Stimulated activated CD8-positive, alpha-beta memory T cell treated with anti-CD3 and anti-CD28 coated beads, Interleukin-15, amount 100 ng/mL, for 48 hours (primary cell): ENCODE measurements around the gene DIS3L2.

Source experiments
- DNase-seq, 2 donors: peaks; one replicate each; pipeline ENCODE4 v3.0.0-alpha.2; 2020; ENCODE audit warnings: low read depth in 2 of 2

The DIS3L2 gene

DNA sequence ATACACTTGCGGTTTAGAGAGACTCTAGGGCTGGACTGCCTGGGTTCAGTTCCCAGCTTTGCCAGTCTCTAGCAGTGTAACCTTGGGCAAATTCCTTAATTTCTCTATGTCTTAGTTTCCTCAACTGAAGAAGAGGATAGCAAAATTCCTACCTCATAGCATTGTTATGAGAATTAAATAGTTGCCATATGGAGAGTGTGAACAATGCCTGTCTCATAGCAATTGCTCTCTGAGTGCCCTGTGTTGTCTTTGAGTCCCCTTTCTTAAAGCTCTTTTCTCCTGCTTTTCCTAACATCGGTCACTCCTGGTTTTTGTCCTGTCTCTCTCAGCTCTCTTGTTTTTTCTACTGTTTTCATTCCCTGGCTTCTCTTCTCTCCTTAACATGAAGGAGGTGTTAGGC lies 300.3 kb downstream of the DIS3L2 start:
- no peak for DNase-seq

DNA sequence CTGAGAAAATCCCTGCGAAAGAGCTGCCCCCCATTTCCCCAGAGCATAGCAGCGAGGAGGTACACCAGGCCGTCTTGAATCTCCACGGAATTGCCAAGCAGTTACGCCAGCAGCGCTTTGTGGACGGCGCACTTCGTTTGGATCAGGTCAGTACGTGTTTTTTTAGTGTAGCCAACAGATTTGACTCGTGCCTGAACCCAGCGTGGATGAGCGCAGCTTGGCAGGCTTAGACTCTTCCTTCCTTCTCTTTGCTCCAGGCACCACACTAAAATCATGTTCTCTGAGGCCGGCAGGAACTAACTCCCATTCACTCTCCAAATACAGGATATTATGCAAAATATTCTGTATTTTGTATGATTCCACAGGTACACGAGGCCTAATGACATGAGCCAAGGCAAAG lies 301.8 kb downstream of the DIS3L2 start:
- no peak for DNase-seq

DNA sequence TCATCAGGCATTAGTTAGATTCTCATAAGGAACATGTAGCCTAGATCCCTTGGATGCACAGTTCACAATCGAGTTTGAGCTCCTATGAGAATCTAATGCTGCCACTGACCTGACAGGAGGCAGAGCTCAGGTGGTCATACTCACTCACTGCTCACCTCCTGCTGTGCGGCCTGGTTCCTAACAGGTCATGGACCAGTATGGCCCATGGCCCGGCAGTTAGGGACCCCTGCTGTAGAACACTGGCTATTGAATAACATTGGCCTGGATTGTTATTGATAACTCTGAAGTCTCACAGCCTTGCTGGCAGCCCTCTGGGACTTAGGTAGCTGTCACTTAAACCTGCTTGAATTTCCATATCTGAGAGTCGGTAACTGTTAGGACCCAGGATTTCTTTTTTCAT lies 302.6 kb downstream of the DIS3L2 start:
- no peak for DNase-seq

DNA sequence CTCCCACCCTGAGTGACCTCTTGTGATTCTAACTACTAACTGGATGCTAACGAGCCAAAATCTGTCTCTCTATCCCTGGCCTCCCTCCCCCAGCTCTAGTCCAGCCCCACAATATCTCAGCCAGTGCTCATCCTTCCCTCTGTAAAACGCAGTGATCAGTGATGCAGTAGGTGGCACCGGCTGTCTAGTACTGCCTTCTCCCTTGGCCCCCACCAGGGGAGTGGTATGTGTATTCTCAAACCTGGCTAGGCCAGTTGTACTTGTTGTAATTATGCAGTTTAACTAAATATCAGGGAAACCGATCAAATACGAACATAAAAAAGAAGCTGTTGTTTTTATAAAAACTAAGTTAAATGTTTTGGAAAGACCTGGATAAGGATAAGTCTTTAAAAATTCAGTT lies 303.8 kb downstream of the DIS3L2 start:
- DNase-seq, result no peak

DNA sequence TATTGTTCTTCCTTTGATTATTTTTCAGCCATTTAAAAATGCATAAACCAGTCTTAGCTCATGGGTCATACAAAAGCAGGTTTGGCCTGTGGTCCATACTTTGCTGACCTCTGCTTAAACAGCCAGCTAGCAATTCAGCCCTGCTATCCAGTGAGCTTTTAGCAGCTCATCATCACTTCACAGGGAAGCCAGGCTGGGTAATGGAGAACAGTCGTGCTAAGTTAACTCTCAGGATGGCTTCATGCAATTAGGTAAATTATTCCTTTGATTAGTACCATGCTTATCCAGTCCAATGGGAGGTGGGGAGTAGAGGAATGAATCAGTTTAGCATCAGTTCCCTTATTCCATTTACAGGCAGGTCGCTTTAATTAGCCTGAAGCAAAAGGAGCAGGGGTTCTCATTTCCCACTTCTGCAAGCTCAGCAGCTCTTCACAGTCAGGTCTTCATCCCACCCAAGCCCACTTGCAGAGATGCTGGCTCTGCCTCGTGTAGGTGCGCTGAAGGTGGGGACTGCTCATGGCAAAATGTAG lies 307.2 kb downstream of the DIS3L2 start:
- DNase-seq, result no peak

DNA sequence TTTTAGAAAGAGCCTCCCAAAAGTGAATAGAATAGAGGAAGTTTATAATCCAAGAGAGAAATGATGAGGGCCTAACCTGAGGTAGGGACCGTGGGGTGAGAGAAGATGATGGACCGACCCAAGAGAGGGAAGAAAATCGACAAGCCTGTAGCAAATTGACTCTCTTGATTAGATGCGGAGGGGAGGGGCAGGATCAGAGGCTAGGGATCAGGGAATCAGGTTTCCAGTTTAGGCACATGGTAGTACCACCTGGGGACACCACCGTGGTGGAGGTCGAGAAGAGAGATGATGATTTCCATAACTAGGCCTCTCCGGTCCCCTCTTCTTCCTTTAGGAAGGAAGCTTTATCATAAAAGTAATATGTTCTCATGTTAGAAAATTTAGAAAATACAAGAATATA lies 308.4 kb downstream of the DIS3L2 start:
- no peak for DNase-seq

DNA sequence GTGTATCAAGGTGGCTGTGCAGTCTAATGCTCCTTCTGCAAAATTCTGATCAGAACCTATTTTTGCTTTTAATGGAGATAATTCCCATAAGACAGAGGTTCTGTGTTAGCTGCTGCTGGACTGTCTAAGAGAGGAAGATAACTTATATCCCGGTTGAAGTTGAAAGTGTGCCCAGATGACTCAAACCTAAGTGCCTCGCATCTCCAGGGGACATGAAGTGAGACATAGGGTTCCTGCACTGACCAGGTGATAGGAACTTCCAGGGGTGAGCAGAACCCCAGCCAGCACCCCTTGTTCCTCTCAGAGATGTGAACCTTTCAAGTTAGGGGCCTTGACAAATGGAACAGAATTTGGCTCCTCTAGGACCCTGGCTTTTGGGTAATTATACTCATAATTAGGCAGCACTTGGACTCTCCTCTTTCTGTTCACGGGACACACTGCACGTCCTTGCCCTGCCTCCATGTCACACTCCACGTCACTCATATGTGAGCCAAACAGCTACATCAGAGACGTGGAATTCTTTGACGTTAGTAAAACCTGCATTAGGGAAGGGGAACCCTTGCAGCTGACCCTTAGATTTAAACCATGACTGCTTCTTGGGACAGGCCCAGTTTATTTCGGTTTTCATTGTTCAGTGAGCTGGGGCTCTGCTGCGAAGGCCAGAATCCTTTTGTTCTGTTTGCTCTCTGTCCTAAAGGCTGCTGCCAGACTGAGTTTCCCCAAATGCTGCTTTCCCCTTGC lies 312.6 kb downstream of the DIS3L2 start:
- DNase-seq, result no peak

DNA sequence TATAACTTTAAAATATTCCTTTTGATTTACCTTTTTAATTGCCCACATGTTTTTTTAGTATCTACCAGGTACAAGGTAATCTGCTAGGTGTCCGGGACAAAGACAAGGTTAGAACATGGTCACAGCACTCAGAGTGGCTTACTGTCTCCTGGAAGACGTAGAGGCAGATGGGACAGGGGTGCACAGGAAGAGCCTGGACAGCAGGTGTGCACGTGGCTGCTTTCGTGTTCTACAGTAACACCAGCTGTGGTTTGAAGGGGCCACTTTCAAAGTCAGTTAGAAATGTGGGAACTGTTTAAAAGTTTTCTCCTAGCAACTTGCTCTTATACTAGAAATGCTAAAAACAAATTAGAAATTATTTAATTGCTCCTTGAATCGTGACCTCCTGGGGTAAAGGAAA lies 314.2 kb downstream of the DIS3L2 start:
- no peak for DNase-seq

DNA sequence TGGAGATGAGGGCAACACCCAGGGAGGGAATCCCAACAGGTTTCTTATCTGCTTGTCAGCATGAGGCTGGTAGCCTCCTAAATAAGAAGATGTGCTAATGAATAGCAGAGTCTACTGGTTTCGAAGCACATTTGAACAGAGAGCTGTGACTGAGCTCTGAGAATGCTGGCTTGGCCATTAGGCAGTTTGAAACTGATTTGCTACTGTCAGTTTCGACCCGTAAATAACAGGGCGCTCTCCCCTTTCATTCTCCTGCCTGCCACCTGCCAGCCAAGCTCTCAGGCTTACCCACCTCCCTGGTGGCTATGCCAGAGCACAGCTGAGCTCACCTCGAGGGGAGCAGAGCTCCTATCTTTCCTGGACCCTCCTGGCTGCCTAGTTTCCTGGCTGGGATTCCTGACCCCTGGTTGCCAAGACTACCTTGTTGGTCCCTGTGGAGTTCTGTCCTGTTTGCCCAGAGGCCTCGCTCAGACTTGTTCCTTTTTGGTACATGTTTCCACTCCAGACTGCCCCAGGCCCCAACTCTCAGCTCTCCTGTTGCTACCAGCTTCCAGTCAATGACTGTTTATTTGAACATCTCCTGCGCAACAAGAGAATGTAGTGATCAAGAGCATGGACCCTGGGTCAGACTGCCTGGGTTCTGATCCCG lies 314.7 kb downstream of the DIS3L2 start:
- no peak for DNase-seq

DNA sequence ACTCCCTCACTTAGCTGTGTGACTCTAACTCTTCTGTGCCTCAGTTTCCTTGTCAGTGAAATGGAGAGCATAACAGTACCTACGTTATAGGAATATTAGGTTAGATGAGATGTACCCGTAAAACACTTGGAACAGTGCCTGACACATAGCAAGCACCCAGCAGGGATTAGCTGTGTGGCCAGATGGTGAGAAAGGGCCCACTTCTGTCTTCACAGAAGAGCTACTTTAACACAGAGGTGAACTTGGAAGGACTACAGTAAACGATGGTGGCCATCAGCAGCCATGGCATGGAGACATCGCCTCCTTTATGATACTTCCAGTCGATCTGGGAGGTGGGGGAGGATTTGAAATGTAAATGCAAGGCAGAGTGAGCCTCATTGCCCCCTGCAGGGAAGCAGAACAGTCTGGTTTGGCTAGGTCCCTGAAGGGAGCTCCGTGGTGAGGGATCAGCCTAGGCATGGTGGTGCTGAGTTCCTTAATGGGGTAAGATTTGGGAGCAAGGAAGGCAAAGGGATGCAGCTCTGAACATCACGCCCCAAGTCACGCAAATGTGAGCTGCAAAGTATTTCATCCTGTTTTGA lies 315.3 kb downstream of the DIS3L2 start:
- DNase-seq, result no peak

DNA sequence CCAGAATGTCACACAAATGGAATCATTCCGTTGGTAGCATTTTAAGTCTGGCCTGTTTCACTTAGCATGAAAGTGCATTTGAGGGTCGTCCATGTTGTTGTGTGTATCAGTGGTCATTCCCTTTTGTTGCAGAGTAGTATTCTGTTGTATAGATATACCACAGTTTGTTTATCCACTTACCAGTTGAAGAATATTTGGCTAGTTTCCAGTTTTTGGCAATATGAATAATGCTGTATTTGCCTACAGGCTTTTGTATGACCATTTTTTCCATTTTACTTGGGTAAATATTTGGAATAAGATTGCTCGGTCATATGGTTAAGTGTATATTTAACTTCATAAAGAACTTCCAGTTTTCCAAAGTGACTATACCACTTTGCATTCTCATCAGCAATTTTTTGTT lies 317.0 kb downstream of the DIS3L2 start:
- DNase-seq, result no peak

DNA sequence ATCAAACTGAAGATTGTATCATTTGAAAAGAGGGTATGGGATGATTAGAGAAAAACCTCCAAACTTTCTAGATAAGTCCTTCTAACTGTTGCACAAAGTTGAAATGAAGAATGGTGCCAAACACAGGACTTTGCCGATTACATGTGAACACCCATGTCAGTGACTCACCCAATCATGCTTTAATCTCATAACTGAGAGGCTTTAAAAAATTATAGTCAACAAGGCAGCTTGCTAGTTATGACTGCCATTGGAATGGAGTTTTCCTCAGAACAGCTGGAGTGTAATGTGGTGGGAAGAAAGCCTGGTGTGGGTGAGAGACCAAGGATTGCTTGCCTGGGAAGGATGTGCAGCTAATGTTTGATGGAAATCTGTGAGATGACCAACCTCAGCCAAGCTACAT lies 318.8 kb downstream of the DIS3L2 start:
- no peak for DNase-seq

DNA sequence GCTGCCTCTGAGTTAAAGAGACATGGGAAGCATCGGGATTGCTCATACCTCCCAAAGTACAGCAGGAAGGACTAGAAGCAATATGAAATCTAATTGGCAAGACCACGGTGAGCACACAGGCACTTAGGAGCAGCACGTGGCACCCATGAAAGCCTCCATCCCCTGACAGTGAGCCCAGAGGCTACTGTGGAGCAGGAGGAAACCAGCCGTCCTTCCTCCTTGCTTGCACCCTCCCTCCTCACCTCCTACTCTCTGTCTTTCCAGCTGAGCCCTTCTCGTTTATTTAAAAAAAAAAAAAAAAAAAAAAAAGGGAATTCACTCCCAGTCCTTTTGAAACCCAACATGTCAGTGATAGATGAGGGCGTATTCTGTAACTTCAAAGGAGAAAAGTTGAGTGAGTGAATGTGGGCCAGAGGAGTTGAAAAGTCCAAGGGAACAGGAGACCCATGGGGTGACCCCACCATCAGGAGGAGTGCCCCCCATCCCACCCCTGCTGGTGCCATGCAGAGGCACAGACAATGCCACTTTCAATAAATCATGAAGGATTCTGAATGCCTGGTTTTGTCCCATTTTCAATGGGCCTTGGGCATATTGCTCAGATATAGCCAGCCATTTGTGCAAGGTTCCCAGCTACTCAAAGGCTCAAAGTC lies 320.5 kb downstream of the DIS3L2 start:
- DNase-seq, result no peak

DNA sequence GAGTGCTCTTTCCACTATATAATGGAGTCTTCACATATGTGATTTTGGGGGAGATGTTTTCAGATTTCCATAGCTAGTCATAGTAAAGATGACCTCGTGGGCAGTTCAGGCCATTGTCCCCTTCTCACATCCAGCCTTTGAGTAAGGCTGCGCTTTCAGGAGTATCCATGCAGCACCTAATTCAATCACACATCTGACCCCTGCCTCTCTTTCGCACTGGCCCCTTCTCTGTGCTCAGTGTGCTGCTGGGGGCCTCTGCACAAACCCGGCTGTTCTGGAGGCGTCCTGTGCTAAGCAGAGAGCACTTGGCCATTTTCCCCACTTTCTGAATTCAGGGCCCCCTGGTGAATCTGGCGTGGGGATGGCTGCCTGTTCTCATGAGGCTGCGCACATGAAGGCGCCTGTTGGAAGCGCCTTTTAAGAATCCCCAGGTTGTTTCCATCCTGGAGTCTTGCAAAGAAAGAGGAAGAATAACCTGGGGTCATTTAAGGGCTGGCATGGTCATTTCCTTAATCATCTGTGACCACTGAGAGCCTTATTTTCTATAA lies 321.1 kb downstream of the DIS3L2 start:
- no peak for DNase-seq

DNA sequence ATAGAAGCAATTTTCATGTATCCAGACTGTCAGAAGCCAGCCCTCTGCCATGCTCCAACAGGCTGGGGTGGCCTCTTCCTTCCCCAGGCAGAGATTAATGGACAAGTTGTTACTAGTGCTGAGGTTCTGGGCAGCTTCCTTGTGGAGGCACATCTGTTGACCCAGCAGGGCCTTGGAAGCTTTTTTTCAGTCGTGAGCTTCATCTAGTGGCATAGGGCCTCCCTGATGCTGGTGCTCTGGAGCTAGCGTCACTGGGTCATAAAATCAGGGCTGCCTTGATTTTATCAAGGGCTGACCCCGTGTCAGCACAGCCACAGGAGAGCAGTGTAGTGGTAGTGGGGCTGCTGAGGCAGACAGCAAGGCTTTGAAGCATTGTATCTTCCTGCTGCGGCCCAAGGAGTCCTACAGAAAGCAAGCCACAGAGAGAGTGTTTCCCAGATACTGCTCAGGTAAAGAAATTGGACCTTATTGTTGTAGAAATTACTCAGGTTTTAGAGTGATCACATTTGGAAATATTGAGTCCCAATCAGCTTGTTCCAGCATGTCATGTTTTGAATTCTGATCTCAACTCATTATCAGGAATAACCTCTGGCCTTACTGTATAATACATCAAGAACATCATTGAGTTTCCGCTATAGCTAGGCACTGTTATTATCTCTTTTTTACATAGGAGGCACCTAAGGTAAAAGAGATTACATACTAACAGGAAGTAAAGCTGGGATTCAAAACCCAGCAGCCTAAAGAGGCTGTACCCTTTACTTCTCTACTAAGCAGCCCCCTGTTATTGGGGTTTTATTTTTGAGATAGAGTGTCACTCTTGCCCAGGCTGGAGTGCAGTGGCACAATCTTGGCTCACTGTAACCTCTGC lies 324.7 kb downstream of the DIS3L2 start:
- DNase-seq, result no peak

DNA sequence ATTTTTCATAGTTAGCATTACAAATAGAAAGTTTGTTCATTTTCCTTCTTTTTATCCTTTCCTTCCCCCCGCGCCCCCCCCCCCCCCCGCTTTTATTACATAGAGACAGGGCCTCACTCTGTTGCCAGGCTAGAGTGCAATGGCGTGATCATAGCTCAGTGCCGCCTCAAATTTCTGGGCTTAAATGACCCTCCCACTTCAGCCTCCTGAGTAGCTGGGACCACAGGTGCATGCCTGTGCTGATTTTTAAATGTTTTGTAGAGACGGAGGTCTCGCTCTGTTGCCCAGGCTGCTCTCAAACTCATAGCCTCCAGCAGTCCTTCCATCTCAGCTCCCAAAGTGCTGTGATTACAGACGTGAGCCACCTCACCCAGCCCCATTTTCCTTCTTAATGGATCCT lies 325.8 kb downstream of the DIS3L2 start:
- no peak for DNase-seq

DNA sequence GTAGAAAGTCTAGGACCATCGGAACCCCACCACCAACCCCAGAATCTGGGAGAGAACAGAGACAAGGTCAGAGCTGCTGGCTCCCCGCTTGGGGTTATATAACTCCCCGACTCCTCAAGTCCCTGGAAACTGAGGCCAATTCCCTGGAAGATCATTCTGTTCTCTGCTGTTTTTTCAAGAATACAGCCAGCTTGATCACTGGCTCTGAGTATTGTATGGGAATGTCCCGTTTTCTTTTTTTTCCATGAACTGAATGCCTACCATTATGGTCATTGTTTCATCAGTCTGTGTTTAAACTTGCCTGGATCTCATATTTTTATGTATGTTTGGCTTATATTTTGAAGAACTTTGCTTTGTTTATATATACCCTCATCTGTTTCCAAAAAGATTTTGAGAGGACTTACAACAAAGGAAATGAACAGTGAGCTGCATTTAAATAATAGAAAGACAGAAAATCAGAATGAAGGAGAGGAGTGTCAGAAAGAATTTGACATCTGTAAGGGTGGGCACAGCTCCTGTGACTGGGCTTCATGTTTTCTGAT lies 327.0 kb downstream of the DIS3L2 start:
- no peak for DNase-seq

DNA sequence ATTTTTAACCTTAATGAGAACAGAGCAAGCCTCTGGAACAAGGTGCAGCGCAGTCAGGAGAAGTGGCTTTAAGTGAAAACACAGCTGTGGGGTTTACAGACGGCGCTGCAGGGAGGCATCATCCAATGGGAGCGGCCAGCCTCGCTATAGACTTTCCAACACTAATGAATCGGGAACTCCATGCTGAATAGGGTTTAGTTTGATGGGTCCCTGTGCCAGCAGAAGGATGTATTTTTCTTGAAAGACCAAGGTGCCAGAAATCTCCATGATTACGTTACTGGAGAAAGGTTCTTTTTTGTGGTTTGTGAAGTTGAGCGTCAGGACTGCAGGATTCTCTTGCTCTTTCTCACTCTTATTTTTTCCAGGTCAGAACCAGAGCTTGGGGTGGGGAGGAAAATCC lies 329.2 kb downstream of the DIS3L2 start:
- DNase-seq, result no peak

DNA sequence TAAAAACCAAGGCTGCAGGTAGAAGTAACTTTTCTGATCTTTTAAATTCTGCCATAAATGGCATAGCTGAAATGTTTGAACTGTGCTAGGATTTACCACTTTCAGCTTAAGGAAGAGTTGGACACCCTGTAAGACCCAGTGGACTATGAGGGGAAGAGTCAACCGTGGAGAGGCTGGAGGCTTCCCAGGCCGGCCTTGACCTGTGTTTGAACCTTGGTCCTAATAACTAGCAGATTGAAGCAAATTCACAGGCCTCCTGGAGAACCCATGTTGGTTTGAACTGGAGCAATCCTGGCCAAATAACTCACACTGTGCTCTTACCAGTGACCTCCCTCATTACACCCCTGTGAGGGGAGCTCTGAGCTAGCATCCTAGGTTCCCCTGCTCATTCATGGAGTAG lies 329.8 kb downstream of the DIS3L2 start:
- no peak for DNase-seq

DNA sequence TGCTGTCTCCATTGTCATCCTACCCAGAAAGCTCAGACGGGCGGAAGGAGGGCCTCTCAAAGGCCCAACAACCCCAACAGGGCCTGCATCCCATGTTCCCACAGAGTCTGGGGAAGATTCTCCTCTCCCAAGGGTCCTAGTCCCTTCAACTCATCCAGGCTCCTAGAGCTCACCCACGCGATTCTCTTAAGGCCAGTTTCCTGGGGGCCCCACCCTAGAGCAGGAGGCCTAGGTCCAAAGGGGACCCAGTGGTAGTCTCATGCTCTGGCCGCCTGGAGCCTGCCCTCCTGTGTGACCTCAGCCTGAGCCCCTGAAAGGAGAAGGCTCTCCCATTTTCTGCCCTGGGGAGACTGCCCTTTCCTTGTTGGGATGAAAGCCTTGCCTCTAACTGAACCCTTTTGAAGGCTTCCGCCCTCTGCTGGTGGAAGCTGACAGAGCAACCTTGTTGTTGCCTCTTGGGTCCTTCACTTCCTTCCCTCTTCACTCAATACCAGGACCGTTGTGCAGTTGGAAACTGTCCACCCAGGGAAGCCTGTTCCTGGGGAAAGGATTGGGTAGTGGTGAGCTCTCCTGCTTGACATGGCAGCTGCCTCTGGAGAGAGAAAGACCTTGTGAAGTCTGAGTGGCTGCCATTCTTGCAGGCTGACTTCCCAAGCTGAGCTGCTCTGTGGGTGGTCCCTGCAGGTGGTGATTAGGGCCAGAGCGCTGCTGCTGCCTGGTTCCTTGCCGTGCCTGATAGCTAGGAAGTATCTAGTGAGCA lies 331.1 kb downstream of the DIS3L2 start:
- DNase-seq, result no peak
